Lung (tissue), 12 donors: ENCODE measurements around the gene AP5S1. TPM values are rescaled to one million over a fixed set of nuclear protein-coding genes. Genes with fewer than 3 reads are reported as not detected.

Source experiments
- ATAC-seq: fragments of 200-7000 bp; cut with Tn5 transposase; one replicate; pipeline ENCODE4 v1.9.1; 2020; ENCODE audit warnings: moderate number of reproducible peaks; ENCODE audit not compliant: insufficient read depth, low FRiP score
- DNase-seq, 3 donors: peaks; one replicate each; pipeline ENCODE4 v3.0.0-alpha.2; 2013 to 2017
- H3K27ac ChIP-seq, 2 donors: one replicate each; pipeline ENCODE4 v1.5.1; 2013; ENCODE audit warnings: mild to moderate bottlenecking in 2 of 2, moderate library complexity in 2 of 2, control low read depth in 1 of 2, inconsistent platforms in 1 of 2, low read depth in 1 of 2, low read length in 1 of 2
- H3K27me3 ChIP-seq, 3 donors: one replicate each; pipeline ENCODE4 v1.5.1; 2013; ENCODE audit warnings: low read length in 2 of 3; ENCODE audit not compliant: control insufficient read depth in 3 of 3, insufficient read depth in 3 of 3
- H3K36me3 ChIP-seq, 4 donors: one replicate each; pipeline ENCODE4 v1.5.1; 2013; ENCODE audit warnings: low read length in 4 of 4, mild to moderate bottlenecking in 1 of 4, moderate library complexity in 1 of 4; ENCODE audit not compliant: control insufficient read depth in 4 of 4, insufficient read depth in 4 of 4
- H3K4me1 ChIP-seq, 5 donors: one replicate each; pipeline ENCODE4 v1.5.1; 2013; ENCODE audit warnings: low read length in 5 of 5, mild to moderate bottlenecking in 2 of 5, moderate library complexity in 1 of 5; ENCODE audit not compliant: control insufficient read depth in 5 of 5, insufficient read depth in 5 of 5
- H3K4me3 ChIP-seq: one replicate; pipeline ENCODE4 v1.5.1; 2013; ENCODE audit warnings: mild to moderate bottlenecking, control low read depth, moderate library complexity
- H3K9ac ChIP-seq, 2 donors: one replicate each; pipeline ENCODE4 v1.5.1; 2013; ENCODE audit warnings: low read length in 2 of 2, control low read depth in 1 of 2; ENCODE audit not compliant: insufficient read depth in 1 of 2
- H3K9me3 ChIP-seq, 4 donors: one replicate each; pipeline ENCODE4 v1.5.1; 2013; ENCODE audit warnings: low read length in 3 of 4, mild to moderate bottlenecking in 1 of 4, moderate library complexity in 1 of 4; ENCODE audit not compliant: control insufficient read depth in 4 of 4, insufficient read depth in 3 of 4
- CTCF ChIP-seq: IDR thresholded peaks from 2 replicates; pipeline ENCODE4 v1.5.1; 2012; ENCODE audit warnings: mild to moderate bottlenecking; ENCODE audit errors: control extremely low read depth, extremely low read depth
- WGBS, 2 donors: extraction: QIAGEN DNeasy Blood & Tissue Kit; methylation state at CpG; one replicate each; pipeline ENCODE4 v1.1.7; 2013; 5-methylcytosine and 5-hydroxymethylcytosine counted together
- polyA plus RNA-seq, 2 donors: library from polyadenylated mRNA; stranded (reverse); fragments of 200-250 nt; gene quantifications; one replicate each; pipeline ENCODE4 v1.2.1, GENCODE V29; 2013
- total RNA-seq, 2 donors: library from RNA; depleted of rRNA in 1 of 2; stranded (reverse); fragments of >200 nt in 1 of 2; gene quantifications; one replicate each; pipeline ENCODE4 v1.2.1, GENCODE V29; 2014 to 2021
- donor health status: control.
- donor health status: control.
- donor health status: Bipolar disorder and iron deficiency.
- donor health status: healthy.
- donor health status: DM: yes; HTN: yes; CAD: no.

Gene AP5S1
- total and polyA plus RNA-seq, 4 donors, result 8.1 to 20.7 (median 11.9) TPM

- H3K36me3 ChIP-seq, result peaks cover 0 to 12% (median 8%) of the 10 kb centered on the region in 4 donors
- H3K27ac ChIP-seq, result peak within 1 kb of the TSS in 1 of 2 donors; percentile 68
- no peak within 1 kb of the TSS for H3K4me3 ChIP-seq
- WGBS, 2 donors, result 12 to 16% methylated on average over 28 of the region's 28 CpGs
- DNase-seq (peak; percentile 90 to 97 (median 97)), ATAC-seq (peak; percentile 60)
- no peak for TF ChIP-seq CTCF
- H3K9me3 ChIP-seq, result no peaks in the 10 kb centered on the region
- H3K27me3 ChIP-seq, result peaks cover 0 to 26% (median 24%) of the 10 kb centered on the region in 3 donors
- no peak within 1 kb of the TSS for H3K9ac ChIP-seq
- peaks cover 13 to 53% (median 29%) of the 10 kb centered on the region in 5 donors for H3K4me1 ChIP-seq
Measured at GRCh38 chr20:3781153-3781910, 39.0 kb upstream of the AP5S1 start, which contains the start of gene SPEF1. SPEF1 (minus strand) TSS chr20:3781448; CDS start chr20:3781287, 161 bp downstream.

- 76 to 86% methylated on average over 6 of the region's 6 CpGs for WGBS, 2 donors
- no peak overlapping the region for H3K9ac ChIP-seq
- H3K36me3 ChIP-seq, result peaks cover 0 to 12% (median 8%) of the 10 kb centered on the region in 4 donors
- peaks cover 0 to 18% (median 17%) of the 10 kb centered on the region in 3 donors for H3K27me3 ChIP-seq
- no peaks in the 10 kb centered on the region for H3K9me3 ChIP-seq
- H3K27ac ChIP-seq, result peak overlapping the region in 1 of 2 donors; percentile 6
- no peak overlapping the region for H3K4me3 ChIP-seq
- no peak for ATAC-seq
- no peak for TF ChIP-seq CTCF
- peak in 1 of 3 donors; percentile 38 for DNase-seq
- peaks cover 14 to 55% (median 28%) of the 10 kb centered on the region in 5 donors for H3K4me1 ChIP-seq
Measured at GRCh38 chr20:3782597-3782996, 37.8 kb upstream of the AP5S1 start.

GRCh38 chr20:3783068-3783489 is 37.3 kb upstream of the AP5S1 start:
- H3K27ac ChIP-seq, result no peak overlapping the region
- 77 to 79% methylated on average over 2 of the region's 2 CpGs for WGBS, 2 donors
- no peak for TF ChIP-seq CTCF
- no peak for ATAC-seq
- H3K9me3 ChIP-seq, result no peaks in the 10 kb centered on the region
- peak overlapping the region in 1 of 2 donors; percentile 5 for H3K9ac ChIP-seq
- DNase-seq, result peak in 2 of 3 donors; percentile 68 to 76
- peaks cover 14 to 51% (median 26%) of the 10 kb centered on the region in 5 donors for H3K4me1 ChIP-seq
- H3K27me3 ChIP-seq, result peaks cover 0 to 15% (median 14%) of the 10 kb centered on the region in 3 donors
- H3K4me3 ChIP-seq, result no peak overlapping the region
- peaks cover 0 to 12% (median 8%) of the 10 kb centered on the region in 4 donors for H3K36me3 ChIP-seq
